Subcutaneous abdominal adipose tissue (tissue), 5 donors: Measurements from ENCODE around the gene DIDO1.

Source experiments
- H3K27ac ChIP-seq: one replicate; pipeline ENCODE4 v1.7.0; 2013; ENCODE audit warnings: low read depth, mild to moderate bottlenecking, inconsistent platforms, low read length, moderate library complexity
- H3K27me3 ChIP-seq, 5 donors: one replicate each; pipeline ENCODE4 v1.7.0; 2013; ENCODE audit warnings: low read length in 5 of 5, inconsistent platforms in 1 of 5; ENCODE audit not compliant: control insufficient read depth in 5 of 5, insufficient read depth in 4 of 5
- H3K36me3 ChIP-seq, 5 donors: one replicate each; pipeline ENCODE4 v1.7.0; 2013; ENCODE audit warnings: low read length in 5 of 5; ENCODE audit not compliant: control insufficient read depth in 5 of 5, insufficient read depth in 5 of 5
- H3K4me1 ChIP-seq, 5 donors: one replicate each; pipeline ENCODE4 v1.7.0; 2013; ENCODE audit warnings: low read length in 5 of 5, mild to moderate bottlenecking in 3 of 5, moderate library complexity in 1 of 5; ENCODE audit not compliant: control insufficient read depth in 5 of 5, insufficient read depth in 5 of 5
- H3K4me3 ChIP-seq, 5 donors: one replicate each; pipeline ENCODE4 v1.7.0; 2013; ENCODE audit warnings: low read length in 5 of 5, low read depth in 1 of 5
- H3K9ac ChIP-seq, 5 donors: one replicate each; pipeline ENCODE4 v1.7.0; 2013; ENCODE audit warnings: low read length in 5 of 5, mild to moderate bottlenecking in 4 of 5, moderate library complexity in 3 of 5
- H3K9me3 ChIP-seq, 5 donors: one replicate each; pipeline ENCODE4 v1.7.0; 2013; ENCODE audit warnings: low read length in 5 of 5; ENCODE audit not compliant: control insufficient read depth in 5 of 5
- donor health status: healthy.
- donor health status: healthy.
- donor health status: healthy.
- donor health status: healthy.
- donor health status: healthy.

The DIDO1 gene

GRCh38 chr20:62836967-62837490 is 89.3 kb downstream of the DIDO1 start:
- Histone ChIP-seq H3K4me1 (peaks cover 0 to 11% (median 8%) of the 10 kb centered on the region in 5 donors), H3K9me3 (no peaks in the 10 kb centered on the region), H3K4me3 (no peak overlapping the region), H3K27ac (no peak overlapping the region), H3K36me3 (no peaks in the 10 kb centered on the region), H3K9ac (no peak overlapping the region), H3K27me3 (peaks cover 4 to 22% (median 9%) of the 10 kb centered on the region in 5 donors)

DNA sequence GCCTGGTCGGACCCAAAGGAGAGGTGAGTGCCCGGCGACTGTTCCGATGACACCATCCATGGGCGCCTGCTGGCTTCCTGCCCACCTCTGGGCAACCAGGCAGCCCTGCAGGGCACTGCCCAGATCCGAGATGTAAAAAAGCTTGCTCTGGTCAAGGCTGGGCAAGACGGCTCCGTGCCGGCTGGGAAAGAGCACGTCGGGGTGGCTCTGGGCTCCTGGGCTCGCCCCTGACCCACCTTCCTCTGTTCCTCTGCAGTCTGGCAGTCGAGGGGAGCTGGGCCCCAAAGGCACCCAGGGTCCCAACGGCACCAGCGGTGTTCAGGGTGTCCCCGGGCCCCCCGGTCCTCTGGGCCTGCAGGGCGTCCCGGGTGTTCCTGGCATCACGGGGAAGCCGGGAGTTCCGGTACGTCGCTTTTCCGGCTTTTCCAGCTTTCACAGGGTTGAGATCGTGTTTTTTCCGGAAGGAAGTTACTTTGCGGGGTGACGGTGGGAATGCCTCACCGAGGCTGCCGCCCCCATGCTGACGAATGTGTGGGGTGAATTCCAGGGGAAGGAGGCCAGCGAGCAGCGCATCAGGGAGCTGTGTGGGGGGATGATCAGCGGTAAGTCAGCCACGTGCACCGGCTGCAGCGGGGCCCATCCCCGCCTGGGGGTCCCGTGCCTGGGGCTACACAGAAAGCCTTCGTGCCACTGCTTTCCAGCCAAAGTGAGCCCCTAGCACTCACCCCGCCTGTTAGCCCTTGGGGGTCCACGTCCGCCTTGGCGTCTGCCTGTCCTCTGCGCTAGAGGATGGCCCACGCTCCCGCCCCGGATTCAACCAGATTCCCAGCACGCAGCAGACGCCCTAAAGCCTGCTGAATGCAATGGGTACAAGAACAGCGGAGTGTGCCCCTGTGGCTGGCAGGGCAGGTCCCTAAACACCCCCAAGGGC is 90.1 kb downstream of the DIDO1 start:
- Histone ChIP-seq H3K4me1 (peaks cover 3 to 20% (median 15%) of the 10 kb centered on the region in 5 donors), H3K9me3 (no peaks in the 10 kb centered on the region), H3K27ac (no peak overlapping the region), H3K27me3 (peaks cover 4 to 22% (median 9%) of the 10 kb centered on the region in 5 donors), H3K9ac (no peak overlapping the region), H3K4me3 (peak overlapping the region in 1 of 5 donors; percentile 11), H3K36me3 (no peaks in the 10 kb centered on the region)

DNA sequence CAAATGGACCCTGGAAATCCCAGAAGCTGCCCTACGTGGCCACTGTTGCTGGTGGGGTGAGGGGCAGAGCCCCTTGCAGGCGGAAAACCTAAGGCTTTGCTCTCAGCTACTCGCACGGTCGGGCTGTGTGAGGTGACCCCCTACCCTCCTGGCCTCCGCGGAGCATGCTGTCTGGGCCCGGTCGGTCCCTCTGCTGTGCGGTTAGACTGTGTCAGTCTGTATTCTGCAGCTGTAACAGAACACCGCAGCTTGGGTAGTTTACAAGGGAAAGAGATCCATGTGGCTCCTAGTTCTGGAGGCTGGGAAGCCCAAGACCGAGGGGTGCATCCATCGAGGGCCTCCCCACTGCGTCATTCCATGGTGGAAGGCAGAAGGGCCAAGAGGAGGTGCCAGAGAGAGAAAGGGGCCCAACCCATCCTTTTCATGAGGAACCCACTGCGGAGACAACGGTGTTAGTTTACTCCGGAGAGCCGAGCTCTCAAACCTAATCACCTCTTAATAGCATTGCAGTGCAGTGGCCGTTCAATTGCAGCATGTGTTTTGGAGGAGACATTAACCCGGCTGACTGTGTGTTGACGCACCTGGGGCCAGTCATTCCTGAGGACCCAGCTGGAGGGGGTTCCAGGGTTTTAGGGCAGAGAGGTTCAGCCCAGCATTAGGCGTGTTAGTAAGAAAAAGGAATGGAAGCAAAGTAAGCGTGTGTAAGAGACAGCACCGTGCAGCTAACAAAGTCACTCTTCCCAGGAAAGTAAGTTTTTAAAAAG is 91.2 kb downstream of the DIDO1 start:
- Histone ChIP-seq H3K27ac (no peak overlapping the region), H3K9me3 (no peaks in the 10 kb centered on the region)

GRCh38 chr20:62832951-62833391 is 93.3 kb downstream of the DIDO1 start:
- peaks cover 3 to 25% (median 15%) of the 10 kb centered on the region in 5 donors for H3K4me1 ChIP-seq
- no peaks in the 10 kb centered on the region for H3K36me3 ChIP-seq
- H3K4me3 ChIP-seq, result peak overlapping the region in 1 of 5 donors; percentile 40
- H3K9ac ChIP-seq, result no peak overlapping the region
- no peaks in the 10 kb centered on the region for H3K9me3 ChIP-seq
- H3K27ac ChIP-seq, result no peak overlapping the region
- peaks cover 0 to 15% (median 7%) of the 10 kb centered on the region in 5 donors for H3K27me3 ChIP-seq

More for the DNA sequence above, 91.2 kb downstream of the DIDO1 start:
- H3K27me3 ChIP-seq, result peaks cover 4 to 22% (median 9%) of the 10 kb centered on the region in 5 donors
- no peak overlapping the region for H3K4me3 ChIP-seq
- H3K4me1 ChIP-seq, result peaks cover 3 to 25% (median 15%) of the 10 kb centered on the region in 5 donors
- no peak overlapping the region for H3K9ac ChIP-seq
- H3K36me3 ChIP-seq, result no peaks in the 10 kb centered on the region

DNA sequence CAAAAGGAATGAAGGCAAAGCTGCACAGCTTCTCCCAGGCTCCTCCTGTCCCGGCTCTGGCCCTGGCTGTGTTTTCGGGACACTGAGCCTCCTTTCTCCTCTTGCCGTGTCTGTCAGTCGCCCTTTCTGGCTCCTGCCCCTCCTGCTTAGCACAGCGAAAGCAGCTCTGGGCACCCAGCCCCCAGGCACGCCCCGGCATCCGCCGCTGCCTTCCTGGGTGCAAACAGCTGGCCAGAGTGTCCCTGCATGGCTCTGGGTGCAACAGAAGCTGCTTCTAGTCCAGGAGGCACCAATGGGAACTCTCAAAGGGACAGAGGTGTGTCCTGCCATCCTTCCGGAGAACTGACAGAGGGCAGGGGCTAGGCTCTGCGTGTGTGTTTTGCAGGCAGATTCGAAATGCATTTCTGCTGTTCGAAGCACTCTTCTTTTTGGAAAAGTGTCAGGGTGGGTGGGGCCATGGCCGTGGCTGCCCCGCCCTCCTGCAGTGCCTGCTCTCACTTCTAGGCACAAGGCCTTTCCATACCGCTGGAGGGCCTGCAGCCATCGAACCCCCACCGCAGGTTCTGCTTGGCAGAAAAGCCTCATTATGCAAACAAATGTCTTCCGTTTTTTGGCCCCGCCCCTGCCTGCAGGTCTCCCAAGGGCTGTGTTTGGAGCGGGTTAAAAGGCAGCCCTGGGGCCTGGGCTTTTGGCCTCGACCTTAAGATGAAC is 93.9 kb downstream of the DIDO1 start:
- H3K4me1 ChIP-seq, result peaks cover 3 to 25% (median 15%) of the 10 kb centered on the region in 5 donors
- H3K4me3 ChIP-seq, result peak overlapping the region in 3 of 5 donors; percentile 27 to 45 (median 40)
- H3K9ac ChIP-seq, result no peak overlapping the region

DNA sequence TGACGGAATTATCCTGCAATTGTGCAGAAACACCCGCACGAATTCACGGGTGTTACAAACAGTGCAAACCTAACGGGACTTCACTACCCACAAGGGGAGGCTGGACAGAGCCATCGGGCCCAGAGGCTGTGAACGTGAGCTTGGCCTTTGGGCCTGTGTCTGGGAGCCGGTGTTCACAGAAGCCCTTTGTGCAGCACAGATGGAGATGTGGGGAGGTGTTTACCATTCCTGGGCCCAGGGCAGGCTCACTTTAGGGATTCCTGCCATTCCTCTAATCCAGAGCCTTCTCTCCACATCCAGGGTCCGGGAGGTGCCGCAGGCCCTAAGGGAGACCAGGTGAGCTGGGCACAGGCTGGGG is 94.5 kb downstream of the DIDO1 start:
- H3K4me3 ChIP-seq, result peak overlapping the region in 1 of 5 donors; percentile 40
- no peak overlapping the region for H3K27ac ChIP-seq
- no peaks in the 10 kb centered on the region for H3K9me3 ChIP-seq
- peaks cover 3 to 25% (median 15%) of the 10 kb centered on the region in 5 donors for H3K4me1 ChIP-seq
- peaks cover 0 to 15% (median 8%) of the 10 kb centered on the region in 5 donors for H3K27me3 ChIP-seq
- H3K36me3 ChIP-seq, result no peaks in the 10 kb centered on the region
- no peak overlapping the region for H3K9ac ChIP-seq

More for the DNA sequence above, 93.9 kb downstream of the DIDO1 start:
- peaks cover 0 to 15% (median 8%) of the 10 kb centered on the region in 5 donors for H3K27me3 ChIP-seq
- no peak overlapping the region for H3K27ac ChIP-seq
- no peaks in the 10 kb centered on the region for H3K9me3 ChIP-seq
- H3K36me3 ChIP-seq, result no peaks in the 10 kb centered on the region

GRCh38 chr20:62831361-62831788 is 94.9 kb downstream of the DIDO1 start:
- Histone ChIP-seq H3K9ac (no peak overlapping the region), H3K9me3 (no peaks in the 10 kb centered on the region), H3K4me3 (no peak overlapping the region), H3K27ac (no peak overlapping the region), H3K36me3 (no peaks in the 10 kb centered on the region), H3K4me1 (peaks cover 3 to 25% (median 15%) of the 10 kb centered on the region in 5 donors), H3K27me3 (peaks cover 0 to 11% (median 7%) of the 10 kb centered on the region in 5 donors)

DNA sequence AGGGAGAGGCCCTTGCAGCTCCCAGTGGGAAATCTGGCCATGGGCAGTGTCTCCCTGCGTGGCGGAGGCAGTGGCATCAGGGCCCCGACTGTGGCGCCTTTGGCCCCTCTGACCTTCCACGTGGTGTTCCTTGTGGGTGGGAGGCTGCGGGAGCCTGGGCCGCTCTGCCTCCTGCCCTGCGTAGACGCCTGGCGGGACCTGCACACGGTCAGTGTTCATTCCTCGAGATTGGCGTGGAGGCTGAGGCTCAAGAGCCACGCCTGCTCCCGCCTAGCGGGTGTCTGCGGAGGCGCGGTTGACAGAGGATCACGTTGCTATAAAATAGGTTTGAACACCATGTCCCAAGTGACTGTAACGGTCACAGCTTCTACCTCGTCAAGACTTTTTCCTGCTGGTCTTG is 95.5 kb downstream of the DIDO1 start:
- no peak overlapping the region for H3K27ac ChIP-seq
- H3K27me3 ChIP-seq, result peaks cover 0 to 8% (median 2%) of the 10 kb centered on the region in 5 donors
- H3K36me3 ChIP-seq, result no peaks in the 10 kb centered on the region
- no peak overlapping the region for H3K4me3 ChIP-seq
- H3K9ac ChIP-seq, result no peak overlapping the region
- peaks cover 3 to 25% (median 15%) of the 10 kb centered on the region in 5 donors for H3K4me1 ChIP-seq
- H3K9me3 ChIP-seq, result no peaks in the 10 kb centered on the region

DNA sequence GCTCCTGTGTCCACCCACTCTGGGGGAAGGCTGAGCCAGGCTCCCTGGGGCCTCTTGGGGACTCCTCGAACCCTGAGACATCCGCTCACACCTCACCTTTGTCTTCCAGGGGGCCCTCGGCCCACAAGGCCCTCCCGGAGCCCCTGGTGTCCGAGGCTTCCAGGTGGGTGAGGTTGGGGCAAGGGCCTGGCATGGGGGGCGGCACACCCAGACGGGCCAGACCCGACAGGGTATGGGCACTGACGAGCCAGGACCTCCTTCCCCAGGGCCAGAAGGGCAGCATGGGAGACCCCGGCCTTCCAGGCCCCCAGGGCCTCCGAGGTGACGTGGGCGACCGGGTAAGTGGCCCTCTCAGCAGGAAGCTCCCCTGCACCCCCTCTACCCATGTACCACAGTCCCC is 96.1 kb downstream of the DIDO1 start:
- Histone ChIP-seq H3K9ac (no peak overlapping the region), H3K36me3 (no peaks in the 10 kb centered on the region), H3K27ac (no peak overlapping the region), H3K4me1 (peaks cover 3 to 25% (median 15%) of the 10 kb centered on the region in 5 donors), H3K27me3 (peaks cover 0 to 7% (median 2%) of the 10 kb centered on the region in 5 donors), H3K4me3 (no peak overlapping the region), H3K9me3 (no peaks in the 10 kb centered on the region)
